HepG2 (cell line): ENCODE results near the gene C2CD3.

Experiments used
- AGO2 ChIP-seq: fragments of 200-400 bp; formaldehyde crosslinking; optimal IDR thresholded peaks from 2 replicates; pipeline ENCODE3; 2017; ENCODE audit warnings: mild to moderate bottlenecking, low read depth, low read length, moderate library complexity
- CTCF ChIP-seq: sonication (generic); formaldehyde crosslinking; IDR thresholded peaks from 2 replicates; pipeline ENCODE4 v1.5.0; 2020; ENCODE audit warnings: mild to moderate bottlenecking, missing genetic modification reagents, moderate library complexity
- EP300 ChIP-seq, 3 experiments: sonication (generic) in 1 of 3; formaldehyde crosslinking in 1 of 3; IDR thresholded peaks; 2 replicates each; pipeline versions ENCODE4 v1.5.1 to v1.6.1; 2011 to 2020; ENCODE audit warnings: low read depth in 2 of 3, low read length in 2 of 3, borderline replicate concordance in 1 of 3, improper control_type of control experiment in 1 of 3, mild to moderate bottlenecking in 1 of 3, missing genetic modification reagents in 1 of 3, moderate library complexity in 1 of 3
- FOXJ3 ChIP-seq: sonication (generic); formaldehyde crosslinking; IDR thresholded peaks from 2 replicates; pipeline ENCODE4 v1.4.0; 2020; ENCODE audit warnings: missing genetic modification reagents, mild to moderate bottlenecking, borderline replicate concordance
- GABPB1 ChIP-seq: IDR thresholded peaks from 2 replicates; pipeline ENCODE4 v1.6.1; 2016; ENCODE audit warnings: mild to moderate bottlenecking, missing genetic modification reagents, moderate library complexity, missing compliant biosample characterization
- POLR2A ChIP-seq, 2 experiments: IDR thresholded peaks; 2 replicates each; pipeline ENCODE4 v1.6.1; 2011; ENCODE audit warnings: low read depth in 2 of 2, low read length in 2 of 2, mild to moderate bottlenecking in 1 of 2, moderate library complexity in 1 of 2; ENCODE audit not compliant: insufficient read depth in 1 of 2
- SPEN ChIP-seq: sonication (generic); formaldehyde crosslinking; IDR thresholded peaks from 2 replicates; pipeline ENCODE4 v1.5.1; 2020; ENCODE audit warnings: low read depth, mild to moderate bottlenecking, missing genetic modification reagents
- ZC3H13 ChIP-seq: sonication (generic); formaldehyde crosslinking; IDR thresholded peaks from 2 replicates; pipeline ENCODE4 v1.8.1; 2023; ENCODE audit warnings: mild to moderate bottlenecking, missing genetic modification reagents, moderate library complexity
- ZNF333 ChIP-seq: sonication (generic); formaldehyde crosslinking; IDR thresholded peaks from 2 replicates; pipeline ENCODE4 v1.4.0; 2020; ENCODE audit warnings: mild to moderate bottlenecking, missing genetic modification reagents, borderline replicate concordance
- TF ChIP-seq, protein P1 (sequence below): sonication (generic); formaldehyde crosslinking; IDR thresholded peaks from 2 replicates; pipeline ENCODE4 v1.4.0; 2020; ENCODE audit warnings: missing genetic modification reagents, mild to moderate bottlenecking, borderline replicate concordance

- TF ChIP-seq FOXJ3 (no peak), CTCF (CRISPR knock-in tag) (no peak), EP300 (IDR thresholded peaks at IDR 0.05; ENCODE audit: low read depth in 2 of 2, low read length in 2 of 2) (no peak), EP300 (CRISPR knock-in tag; IDR thresholded peaks at IDR 0.05; ENCODE audit: borderline replicate concordance) (no peak), GABPB1 (CRISPR knock-in tag) (no peak), AGO2 (no peak), SPEN (no peak), POLR2A (IDR thresholded peaks at IDR 0.05; ENCODE audit: insufficient read depth in 1 of 2, low read depth in 2 of 2, low read length in 2 of 2) (no peak), ZC3H13 (no peak), ZNF333 (CRISPR knock-in tag) (no peak)
- TF ChIP-seq, protein P1, sequence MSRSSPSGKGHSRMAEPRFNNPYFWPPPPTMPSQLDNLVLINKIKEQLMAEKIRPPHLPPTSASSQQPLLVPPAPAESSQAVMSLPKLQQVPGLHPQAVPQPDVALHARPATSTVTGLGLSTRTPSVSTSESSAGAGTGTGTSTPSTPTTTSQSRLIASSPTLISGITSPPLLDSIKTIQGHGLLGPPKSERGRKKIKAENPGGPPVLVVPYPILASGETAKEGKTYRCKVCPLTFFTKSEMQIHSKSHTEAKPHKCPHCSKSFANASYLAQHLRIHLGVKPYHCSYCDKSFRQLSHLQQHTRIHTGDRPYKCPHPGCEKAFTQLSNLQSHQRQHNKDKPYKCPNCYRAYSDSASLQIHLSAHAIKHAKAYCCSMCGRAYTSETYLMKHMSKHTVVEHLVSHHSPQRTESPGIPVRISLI (CRISPR knock-in tag) = no peak
Observed at GRCh38 chr11:74154620-74155281, 16.1 kb downstream of the C2CD3 start.
